ENCODE results near the gene TSSC4. TPM values are rescaled to one million over a fixed set of nuclear protein-coding genes. Genes with fewer than 3 reads are reported as not detected.

The TSSC4 gene
- total RNA-seq, 1 donor from 2014 or later: 70.0 TPM

DNA sequence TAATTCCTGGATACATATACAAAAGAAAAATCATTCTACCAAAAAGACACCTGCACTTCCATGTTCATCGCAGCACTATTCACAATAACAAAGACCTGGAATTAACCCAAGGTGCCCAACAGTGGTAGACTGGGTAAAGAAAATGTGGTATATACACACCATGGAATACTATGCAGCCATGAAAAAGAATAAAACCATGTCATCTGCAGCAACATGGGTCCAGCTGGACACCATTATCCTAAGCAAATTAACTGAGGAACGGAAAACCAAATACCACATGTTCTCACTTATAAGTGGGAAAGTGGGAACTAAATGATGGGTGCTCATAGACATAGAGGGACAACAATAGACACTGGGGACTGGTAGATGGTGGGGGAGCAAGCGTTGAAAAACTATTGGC lies 39.3 kb downstream of the TSSC4 start:
- FAIRE-seq: no peak
- TF ChIP-seq EZH2 (IDR thresholded peaks at IDR 0.05; ENCODE audit: insufficient read depth, low read length): no peak
- TF ChIP-seq, protein P1, sequence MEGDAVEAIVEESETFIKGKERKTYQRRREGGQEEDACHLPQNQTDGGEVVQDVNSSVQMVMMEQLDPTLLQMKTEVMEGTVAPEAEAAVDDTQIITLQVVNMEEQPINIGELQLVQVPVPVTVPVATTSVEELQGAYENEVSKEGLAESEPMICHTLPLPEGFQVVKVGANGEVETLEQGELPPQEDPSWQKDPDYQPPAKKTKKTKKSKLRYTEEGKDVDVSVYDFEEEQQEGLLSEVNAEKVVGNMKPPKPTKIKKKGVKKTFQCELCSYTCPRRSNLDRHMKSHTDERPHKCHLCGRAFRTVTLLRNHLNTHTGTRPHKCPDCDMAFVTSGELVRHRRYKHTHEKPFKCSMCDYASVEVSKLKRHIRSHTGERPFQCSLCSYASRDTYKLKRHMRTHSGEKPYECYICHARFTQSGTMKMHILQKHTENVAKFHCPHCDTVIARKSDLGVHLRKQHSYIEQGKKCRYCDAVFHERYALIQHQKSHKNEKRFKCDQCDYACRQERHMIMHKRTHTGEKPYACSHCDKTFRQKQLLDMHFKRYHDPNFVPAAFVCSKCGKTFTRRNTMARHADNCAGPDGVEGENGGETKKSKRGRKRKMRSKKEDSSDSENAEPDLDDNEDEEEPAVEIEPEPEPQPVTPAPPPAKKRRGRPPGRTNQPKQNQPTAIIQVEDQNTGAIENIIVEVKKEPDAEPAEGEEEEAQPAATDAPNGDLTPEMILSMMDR (IDR thresholded peaks at IDR 0.05; ENCODE audit: insufficient read depth, low read depth, low read length): no peak
- Mint-ChIP-seq H3K27ac (ENCODE audit: unreplicated experiment) (no peak overlapping the region), H3K36me3 (ENCODE audit: low read depth, unreplicated experiment) (no peaks in the 10 kb centered on the region), H3K4me1 (ENCODE audit: low read depth, unreplicated experiment) (no peaks in the 10 kb centered on the region), H3K27me3 (ENCODE audit: low read depth, unreplicated experiment) (peaks cover 66% of the 10 kb centered on the region), H3K9me3 (ENCODE audit: unreplicated experiment) (peaks cover 13% of the 10 kb centered on the region), H3K4me3 (ENCODE audit: unreplicated experiment) (no peak overlapping the region)
- Histone ChIP-seq H3K27ac (ENCODE audit: low read depth, low read length) (no peak overlapping the region), H3K4me3 (ENCODE audit: insufficient read depth, low read depth, low read length) (no peak overlapping the region), H2AFZ (ENCODE audit: low read depth, low read length) (no peak overlapping the region), H3K9ac (ENCODE audit: low read length) (no peak overlapping the region), H3K9me3 (ENCODE audit: insufficient read depth, low read depth, low read length) (peaks cover 10% of the 10 kb centered on the region), H3K79me2 (ENCODE audit: insufficient read depth, low read length) (no peaks in the 10 kb centered on the region), H4K20me1 (ENCODE audit: insufficient read depth, low read length) (no peaks in the 10 kb centered on the region), H3K4me2 (ENCODE audit: low read length) (no peak overlapping the region), H3K4me1 (ENCODE audit: insufficient read depth, low read length) (no peaks in the 10 kb centered on the region), H3K36me3 (ENCODE audit: insufficient read depth, low read length) (no peaks in the 10 kb centered on the region), H3K27me3 (ENCODE audit: insufficient read depth, low read length) (peaks cover 20% of the 10 kb centered on the region)
- no peak for DNase-seq (ENCODE audit: low read depth)

DNA sequence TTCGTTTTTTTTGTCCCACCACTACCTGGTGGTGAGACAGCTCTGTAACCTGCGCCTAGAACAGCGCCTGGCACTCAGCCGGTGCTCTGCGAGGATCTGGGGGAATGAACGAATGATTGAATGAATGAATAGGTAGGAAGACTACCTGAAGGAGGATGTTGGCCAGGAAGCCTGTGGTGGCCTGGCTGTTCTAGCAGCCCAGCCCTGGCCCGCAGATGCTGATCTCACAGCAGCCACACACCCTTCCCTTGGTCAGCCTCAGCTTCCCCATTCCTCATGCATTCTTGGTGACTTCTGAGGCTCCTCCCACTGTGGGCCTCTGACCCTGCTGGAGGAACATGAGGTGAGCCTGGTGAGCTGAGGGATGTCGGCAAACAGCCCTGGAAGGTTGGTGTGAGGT lies 40.1 kb downstream of the TSSC4 start:
- Mint-ChIP-seq H3K27me3 (ENCODE audit: low read depth, unreplicated experiment) (peaks cover 71% of the 10 kb centered on the region), H3K9me3 (ENCODE audit: unreplicated experiment) (peaks cover 13% of the 10 kb centered on the region), H3K4me1 (ENCODE audit: low read depth, unreplicated experiment) (no peaks in the 10 kb centered on the region), H3K4me3 (ENCODE audit: unreplicated experiment) (no peak overlapping the region), H3K36me3 (ENCODE audit: low read depth, unreplicated experiment) (no peaks in the 10 kb centered on the region), H3K27ac (ENCODE audit: unreplicated experiment) (no peak overlapping the region)
- Histone ChIP-seq H3K9ac (ENCODE audit: low read length) (no peak overlapping the region), H3K4me1 (ENCODE audit: insufficient read depth, low read length) (no peaks in the 10 kb centered on the region), H3K27me3 (ENCODE audit: insufficient read depth, low read length) (peaks cover 20% of the 10 kb centered on the region), H3K36me3 (ENCODE audit: insufficient read depth, low read length) (no peaks in the 10 kb centered on the region), H3K4me2 (ENCODE audit: low read length) (no peak overlapping the region), H3K4me3 (ENCODE audit: insufficient read depth, low read depth, low read length) (no peak overlapping the region), H3K27ac (ENCODE audit: low read depth, low read length) (no peak overlapping the region), H3K79me2 (ENCODE audit: insufficient read depth, low read length) (no peaks in the 10 kb centered on the region), H2AFZ (ENCODE audit: low read depth, low read length) (no peak overlapping the region), H4K20me1 (ENCODE audit: insufficient read depth, low read length) (no peaks in the 10 kb centered on the region), H3K9me3 (ENCODE audit: insufficient read depth, low read depth, low read length) (peaks cover 10% of the 10 kb centered on the region)
- FAIRE-seq (no peak), DNase-seq (ENCODE audit: low read depth) (no peak)
- no peak for TF ChIP-seq EZH2 (IDR thresholded peaks at IDR 0.05; ENCODE audit: insufficient read depth, low read length)
- TF ChIP-seq, protein P1 (IDR thresholded peaks at IDR 0.05; ENCODE audit: insufficient read depth, low read depth, low read length): no peak

DNA sequence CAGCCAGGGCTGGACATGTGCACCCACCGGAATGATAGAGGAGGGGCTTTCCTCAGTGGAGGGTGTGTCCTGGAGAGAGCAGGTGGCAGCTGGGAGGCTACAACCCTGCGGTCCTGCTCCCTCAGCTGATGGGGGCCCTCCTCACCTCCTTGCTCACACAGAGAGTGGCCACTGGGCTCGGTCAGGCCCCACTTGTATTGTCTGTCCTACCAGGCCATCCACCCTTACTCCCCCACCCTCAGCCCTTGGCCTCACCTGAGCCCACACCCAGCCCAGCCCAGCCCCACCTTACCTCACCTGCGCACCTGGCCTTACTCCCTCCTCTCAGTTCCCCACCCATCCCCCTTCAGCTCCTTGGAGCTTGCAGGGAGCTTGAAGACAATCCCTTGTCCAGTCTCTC lies 40.6 kb downstream of the TSSC4 start:
- Mint-ChIP-seq H3K9me3 (ENCODE audit: unreplicated experiment) (peaks cover 13% of the 10 kb centered on the region), H3K36me3 (ENCODE audit: low read depth, unreplicated experiment) (no peaks in the 10 kb centered on the region), H3K4me1 (ENCODE audit: low read depth, unreplicated experiment) (no peaks in the 10 kb centered on the region), H3K4me3 (ENCODE audit: unreplicated experiment) (no peak overlapping the region), H3K27ac (ENCODE audit: unreplicated experiment) (no peak overlapping the region), H3K27me3 (ENCODE audit: low read depth, unreplicated experiment) (peaks cover 74% of the 10 kb centered on the region)
- H4K20me1 ChIP-seq (ENCODE audit: insufficient read depth, low read length): no peaks in the 10 kb centered on the region
- H3K27ac ChIP-seq (ENCODE audit: low read depth, low read length): no peak overlapping the region
- H3K4me3 ChIP-seq (ENCODE audit: insufficient read depth, low read depth, low read length): no peak overlapping the region
- DNase-seq (ENCODE audit: low read depth): no peak
- no peak overlapping the region for H3K4me2 ChIP-seq (ENCODE audit: low read length)
- H3K9me3 ChIP-seq (ENCODE audit: insufficient read depth, low read depth, low read length): peaks cover 10% of the 10 kb centered on the region
- no peaks in the 10 kb centered on the region for H3K4me1 ChIP-seq (ENCODE audit: insufficient read depth, low read length)
- H2AFZ ChIP-seq (ENCODE audit: low read depth, low read length): no peak overlapping the region
- no peaks in the 10 kb centered on the region for H3K36me3 ChIP-seq (ENCODE audit: insufficient read depth, low read length)
- TF ChIP-seq, protein P1 (IDR thresholded peaks at IDR 0.05; ENCODE audit: insufficient read depth, low read depth, low read length): no peak
- no peak for TF ChIP-seq EZH2 (IDR thresholded peaks at IDR 0.05; ENCODE audit: insufficient read depth, low read length)
- H3K27me3 ChIP-seq (ENCODE audit: insufficient read depth, low read length): peaks cover 24% of the 10 kb centered on the region
- no peak for FAIRE-seq
- H3K79me2 ChIP-seq (ENCODE audit: insufficient read depth, low read length): no peaks in the 10 kb centered on the region
- no peak overlapping the region for H3K9ac ChIP-seq (ENCODE audit: low read length)
